ENCODE data around the gene DBNL.

- no peak for TF ChIP-seq EP300 (IDR thresholded peaks at IDR 0.05)
- TF ChIP-seq CTCF (IDR thresholded peaks at IDR 0.05), result no peak
- no peak for TF ChIP-seq RAD21 (conservative IDR thresholded peaks at IDR 0.05 in 1 of 2, IDR thresholded peaks at IDR 0.05 in 1 of 2)
- TF ChIP-seq USF2 (IDR thresholded peaks at IDR 0.05), result no peak
- no peak for TF ChIP-seq MAFK (IDR thresholded peaks at IDR 0.05; ENCODE audit: partially characterized antibody)
- TF ChIP-seq POLR2A (IDR thresholded peaks at IDR 0.05; ENCODE audit: low read length), result no peak
- no peak for TF ChIP-seq HDAC2 (IDR thresholded peaks at IDR 0.05)
- TF ChIP-seq ATOH8 (CRISPR knock-in tag; IDR thresholded peaks at IDR 0.05; ENCODE audit: low read depth), result no peak
- TF ChIP-seq PBX3 (IDR thresholded peaks at IDR 0.05), result no peak
- no peak for TF ChIP-seq REST (IDR thresholded peaks at IDR 0.05)
- no peak for TF ChIP-seq KDM5A (IDR thresholded peaks at IDR 0.05)
These were observed 59.7 kb downstream of the DBNL start, which contains the start of gene AEBP1 for GRCh38 chr7:44103923-44104859.

Data from A549 (cell line).